SJSA1 (cell line): ENCODE measurements around the gene CCL19. TPM values are rescaled to one million over a fixed set of nuclear protein-coding genes. Genes with fewer than 3 reads are reported as not detected.
A peak's percentile ranks its signal among the peaks of the same experiment; 100 is the strongest.

ENCODE experiments used
- DNase-seq, 2 experiments: peaks; one replicate each; pipeline ENCODE4 v3.0.0-alpha.2; 2015 to 2020; ENCODE audit warnings: low spot score in 2 of 2, low read depth in 1 of 2
- H3K27ac ChIP-seq: fragments of 250-450 bp; sonication (Bioruptor Pico); 2 replicates; pipeline ENCODE4 v1.5.1; 2020; ENCODE audit warnings: mild to moderate bottlenecking, moderate library complexity
- H3K27me3 ChIP-seq: fragments of 250-450 bp; sonication (Bioruptor Pico); replicated peaks from 2 replicates; pipeline ENCODE4 v1.5.1; 2020; ENCODE audit warnings: mild to moderate bottlenecking, moderate library complexity
- H3K36me3 ChIP-seq: fragments of 250-450 bp; sonication (Bioruptor Pico); 2 replicates; pipeline ENCODE4 v1.5.1; 2020; ENCODE audit warnings: mild to moderate bottlenecking
- H3K4me1 ChIP-seq: fragments of 250-450 bp; sonication (Bioruptor Pico); replicated peaks from 2 replicates; pipeline ENCODE4 v1.6.1; 2021; ENCODE audit warnings: mild to moderate bottlenecking
- H3K4me3 ChIP-seq: fragments of 250-450 bp; sonication (Bioruptor Pico); 2 replicates; pipeline ENCODE4 v1.5.1; 2020; ENCODE audit warnings: mild to moderate bottlenecking
- H3K9me3 ChIP-seq: fragments of 250-450 bp; sonication (Bioruptor Pico); replicated peaks from 2 replicates; pipeline ENCODE4 v1.5.1; 2020; ENCODE audit warnings: mild to moderate bottlenecking
- total RNA-seq: library from RNA; depleted of rRNA; stranded (reverse); fragments of >200 nt; shearing (Covaris generic); gene quantifications from 2 replicates; pipeline ENCODE4 v1.2.3, GENCODE V29; 2014; rRNA removed

CCL19 gene
- total RNA-seq, 1 experiment from 2014 or later = not detected

DNA sequence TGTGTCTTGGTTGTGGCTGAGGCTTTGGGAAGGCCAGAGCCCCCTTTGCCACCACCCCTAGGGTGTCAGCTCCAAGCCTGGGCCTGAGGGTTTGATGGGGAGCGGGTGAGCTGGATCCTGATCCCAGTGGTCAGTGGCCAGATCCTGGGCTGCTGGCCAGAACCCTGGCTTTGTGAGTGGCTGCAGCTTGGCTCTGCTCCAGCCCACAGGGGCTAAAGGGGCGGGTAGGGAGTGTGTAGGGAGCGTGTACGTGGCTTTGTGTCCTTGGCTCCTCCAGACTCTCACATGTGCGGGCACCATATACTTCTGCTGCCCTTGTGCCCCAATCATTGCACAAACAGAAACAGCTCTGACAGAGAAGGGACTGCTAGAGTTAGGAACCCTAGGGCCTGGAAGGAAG lies 40.3 kb downstream of the CCL19 start:
- no peak overlapping the region for H3K4me3 ChIP-seq
- H3K27ac ChIP-seq = no peak overlapping the region
- H3K9me3 ChIP-seq = no peaks in the 10 kb centered on the region
- H3K27me3 ChIP-seq = no peaks in the 10 kb centered on the region
- H3K4me1 ChIP-seq = peaks cover 27% of the 10 kb centered on the region
- no peak for DNase-seq
- peaks cover 8% of the 10 kb centered on the region; the same call in 1 of the 2 replicates for H3K36me3 ChIP-seq

DNA sequence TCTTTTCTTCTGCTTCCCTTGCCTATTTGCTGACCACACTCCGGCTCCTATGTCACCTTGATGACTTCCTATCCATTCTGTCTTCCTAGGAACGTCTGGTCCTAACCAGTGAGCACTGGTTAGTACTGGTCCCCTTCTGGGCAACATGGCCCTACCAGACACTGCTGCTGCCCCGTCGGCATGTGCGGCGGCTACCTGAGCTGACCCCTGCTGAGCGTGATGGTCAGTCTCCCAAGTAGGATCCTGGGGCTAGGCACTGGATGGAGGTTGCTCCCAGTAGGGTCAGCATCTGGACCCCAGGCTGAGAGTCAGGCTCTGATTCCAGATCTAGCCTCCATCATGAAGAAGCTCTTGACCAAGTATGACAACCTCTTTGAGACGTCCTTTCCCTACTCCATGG lies 42.4 kb downstream of the CCL19 start:
- no peak overlapping the region for H3K4me3 ChIP-seq
- H3K36me3 ChIP-seq = peaks cover 8% of the 10 kb centered on the region; the same call in 1 of the 2 replicates
- peaks cover 27% of the 10 kb centered on the region for H3K4me1 ChIP-seq
- no peak for DNase-seq
- H3K27ac ChIP-seq = no peak overlapping the region
- no peaks in the 10 kb centered on the region for H3K27me3 ChIP-seq
- no peaks in the 10 kb centered on the region for H3K9me3 ChIP-seq

DNA sequence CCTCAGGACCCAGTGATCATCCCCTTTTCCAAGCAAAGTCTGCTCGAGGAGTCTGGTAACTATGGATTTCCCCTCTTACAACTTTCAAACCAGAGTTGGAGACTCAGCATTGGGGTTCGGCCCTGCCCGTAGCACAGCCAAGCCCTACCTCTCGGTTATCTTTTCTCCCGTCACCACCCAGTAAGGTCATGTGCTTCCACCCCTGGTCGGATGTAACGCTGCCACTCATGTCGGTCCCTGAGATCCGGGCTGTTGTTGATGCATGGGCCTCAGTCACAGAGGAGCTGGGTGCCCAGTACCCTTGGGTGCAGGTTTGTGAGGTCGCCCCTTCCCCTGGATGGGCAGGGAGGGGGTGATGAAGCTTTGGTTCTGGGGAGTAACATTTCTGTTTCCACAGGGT lies 43.4 kb downstream of the CCL19 start:
- H3K4me3 ChIP-seq = peak overlapping the region; percentile 70
- peaks cover 8% of the 10 kb centered on the region; the same call in 1 of the 2 replicates for H3K36me3 ChIP-seq
- no peak for DNase-seq
- no peaks in the 10 kb centered on the region for H3K27me3 ChIP-seq
- H3K9me3 ChIP-seq = no peaks in the 10 kb centered on the region
- no peak overlapping the region for H3K27ac ChIP-seq
- peaks cover 20% of the 10 kb centered on the region for H3K4me1 ChIP-seq

DNA sequence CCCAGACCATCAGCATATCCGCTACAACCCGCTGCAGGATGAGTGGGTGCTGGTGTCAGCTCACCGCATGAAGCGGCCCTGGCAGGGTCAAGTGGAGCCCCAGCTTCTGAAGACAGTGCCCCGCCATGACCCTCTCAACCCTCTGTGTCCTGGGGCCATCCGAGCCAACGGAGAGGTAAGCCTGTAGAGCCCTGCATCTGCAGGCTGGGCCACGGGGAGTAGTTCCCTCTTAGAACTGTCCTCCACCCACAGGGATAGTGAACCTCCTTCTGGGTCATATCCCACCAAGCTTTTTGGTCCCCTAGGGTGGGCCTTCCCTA lies 44.0 kb downstream of the CCL19 start:
- Histone ChIP-seq H3K4me1 (peaks cover 14% of the 10 kb centered on the region), H3K4me3 (peak overlapping the region; percentile 70), H3K27ac (0 out of 2 replicates have a peak overlapping the region, but pooled peaks have one; percentile 26), H3K9me3 (no peaks in the 10 kb centered on the region), H3K27me3 (no peaks in the 10 kb centered on the region), H3K36me3 (peaks cover 8% of the 10 kb centered on the region; the same call in 1 of the 2 replicates)
- no peak for DNase-seq

DNA sequence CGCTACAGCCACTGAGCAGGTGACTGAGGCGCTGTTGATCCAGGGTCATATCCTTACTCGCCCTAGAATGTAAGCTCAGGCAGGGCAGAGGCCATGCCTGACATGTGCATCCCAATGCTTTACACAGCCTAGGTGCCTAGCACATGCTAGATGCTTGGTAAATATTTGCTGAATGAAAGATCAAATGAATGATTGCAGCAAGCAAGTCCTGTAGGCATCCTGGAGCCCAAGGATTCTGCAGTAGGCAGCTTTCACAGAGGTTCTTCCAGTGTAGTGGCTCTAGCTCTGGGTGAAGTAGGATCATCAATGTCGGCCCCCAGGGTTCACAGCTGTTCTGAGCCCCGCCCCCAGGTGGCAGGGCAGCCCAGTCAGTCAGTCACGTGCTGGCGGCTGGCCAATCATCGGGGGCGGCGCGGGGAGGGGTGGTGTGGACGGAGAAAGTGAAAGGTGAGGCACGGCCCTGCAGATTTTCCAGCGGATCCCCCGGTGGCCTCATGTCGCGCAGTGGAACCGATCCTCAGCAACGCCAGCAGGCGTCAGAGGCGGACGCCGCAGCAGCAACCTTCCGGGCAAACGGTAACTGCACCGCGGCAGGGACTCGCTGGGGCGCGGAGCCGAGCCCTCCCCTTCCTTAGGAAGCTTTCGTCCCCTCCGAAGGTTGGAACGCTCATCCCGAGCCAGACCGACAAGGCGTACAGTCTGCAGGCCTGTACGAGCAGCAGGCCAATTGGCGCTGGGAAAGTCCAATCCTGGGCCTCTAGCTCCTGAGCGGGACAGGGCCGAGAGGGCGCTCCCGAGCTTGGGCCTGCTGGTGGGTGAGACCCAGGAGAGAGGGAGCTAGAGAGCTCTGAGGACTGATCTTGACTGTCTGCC lies 44.6 kb downstream of the CCL19 start, which contains the start of gene GALT:
Gene GALT, plus strand, starts transcription at position 465 of the 873 bp plus-strand sequence. Its CDS starts 30 bp downstream, at position 495.
- peak; percentile 74 to 87 for DNase-seq

DNA sequence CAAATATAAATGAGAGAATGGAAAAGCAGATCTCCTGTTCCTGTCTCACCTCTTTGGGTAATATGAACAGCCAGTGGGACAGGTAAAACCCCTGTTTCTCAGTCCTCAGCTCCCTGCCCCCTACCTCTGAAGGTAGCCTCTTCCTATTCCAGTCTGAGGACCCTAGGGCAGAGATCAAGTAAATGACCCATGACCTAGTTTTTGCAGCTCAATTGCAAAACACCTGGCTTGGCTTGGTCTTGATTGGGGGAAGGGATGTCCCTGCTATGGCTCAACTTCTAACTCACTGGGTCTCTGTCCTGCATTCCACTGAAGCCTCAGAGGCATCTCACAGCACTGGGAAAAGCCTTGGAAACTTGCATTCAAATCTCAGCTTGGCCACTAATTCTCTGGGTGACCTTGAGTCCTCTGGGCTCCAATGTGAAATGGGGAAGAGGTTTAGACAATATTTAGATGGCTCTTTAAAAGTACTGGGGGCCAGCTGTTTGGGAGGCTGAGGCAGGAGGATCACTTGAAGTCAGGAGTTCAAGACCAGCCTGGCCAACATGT lies 46.2 kb downstream of the CCL19 start:
- no peak overlapping the region for H3K4me3 ChIP-seq
- no peaks in the 10 kb centered on the region for H3K27me3 ChIP-seq
- H3K9me3 ChIP-seq = no peaks in the 10 kb centered on the region
- peaks cover 11% of the 10 kb centered on the region; the same call in 1 of the 2 replicates for H3K4me1 ChIP-seq
- no peak overlapping the region for H3K27ac ChIP-seq
- DNase-seq = no peak
- H3K36me3 ChIP-seq = peaks cover 8% of the 10 kb centered on the region; the same call in 1 of the 2 replicates

More for the DNA sequence above, 44.6 kb downstream of the CCL19 start, which contains the start of gene GALT:
- Histone ChIP-seq H3K4me1 (peaks cover 11% of the 10 kb centered on the region), H3K36me3 (peaks cover 8% of the 10 kb centered on the region; the same call in 1 of the 2 replicates), H3K27me3 (no peaks in the 10 kb centered on the region), H3K9me3 (no peaks in the 10 kb centered on the region), H3K4me3 (peak within 1 kb of the TSS; percentile 70), H3K27ac (peak within 1 kb of the TSS; percentile 26; the same call in 1 of the 2 replicates)

DNA sequence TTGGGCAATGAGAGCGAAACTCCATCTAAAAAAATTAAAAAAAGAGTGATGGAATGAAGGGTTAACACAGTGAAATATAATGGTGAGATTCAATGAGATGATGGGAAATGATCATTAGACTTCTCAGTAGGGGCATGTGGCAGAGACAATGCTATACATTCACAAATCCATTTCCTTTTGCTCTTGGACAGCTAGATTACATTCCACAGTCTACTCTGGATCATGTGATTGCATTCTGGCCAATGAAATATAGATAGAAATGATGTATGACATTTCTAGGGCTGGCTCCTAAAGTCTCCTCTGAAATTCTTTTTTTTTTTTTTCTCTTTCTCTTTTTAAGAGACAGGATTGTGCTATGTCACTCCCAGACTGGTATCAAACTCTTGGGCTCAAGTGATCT lies 48.4 kb downstream of the CCL19 start:
- Histone ChIP-seq H3K9me3 (no peaks in the 10 kb centered on the region), H3K27ac (no peak overlapping the region), H3K4me1 (peaks cover 15% of the 10 kb centered on the region), H3K27me3 (no peaks in the 10 kb centered on the region), H3K4me3 (no peak overlapping the region), H3K36me3 (no peaks in the 10 kb centered on the region)
- no peak for DNase-seq

Other genes starting within 250 kb of the CCL19 start
- 6.5 and 13.3 TPM in 2 replicates for gene FAM219A, start 232.7 kb downstream of the CCL19 start, total RNA-seq
- gene DNAI1, start 232.5 kb downstream of the CCL19 start, total RNA-seq = not detected in 2 replicates
- not detected in 2 replicates for gene ENHO, start 168.3 kb downstream of the CCL19 start, total RNA-seq
- gene CNTFR, start 101.6 kb downstream of the CCL19 start, total RNA-seq = not detected in 2 replicates
- gene RPP25L, start 79.2 kb downstream of the CCL19 start, total RNA-seq = 12.3 and 15.6 TPM in 2 replicates
- gene DCTN3, start 70.8 kb downstream of the CCL19 start, total RNA-seq = 70.6 and 110 TPM in 2 replicates
- gene ARID3C, start 62.2 kb downstream of the CCL19 start, total RNA-seq = not detected in 2 replicates
- 31.9 and 38.6 TPM in 2 replicates for gene SIGMAR1, start 53.5 kb downstream of the CCL19 start, total RNA-seq
- 7.7 and 9.0 TPM in 2 replicates for gene GALT, start 44.6 kb downstream of the CCL19 start, total RNA-seq
- gene IL11RA, start 39.1 kb downstream of the CCL19 start, total RNA-seq = 16.4 and 34.4 TPM in 2 replicates
- not detected in 2 replicates for gene CCL27, start 28.6 kb downstream of the CCL19 start, total RNA-seq
- gene CCL21, start 18.9 kb upstream of the CCL19 start, total RNA-seq = not detected in 2 replicates